ENCODE results near the gene CDH12.

The CDH12 gene

DNA sequence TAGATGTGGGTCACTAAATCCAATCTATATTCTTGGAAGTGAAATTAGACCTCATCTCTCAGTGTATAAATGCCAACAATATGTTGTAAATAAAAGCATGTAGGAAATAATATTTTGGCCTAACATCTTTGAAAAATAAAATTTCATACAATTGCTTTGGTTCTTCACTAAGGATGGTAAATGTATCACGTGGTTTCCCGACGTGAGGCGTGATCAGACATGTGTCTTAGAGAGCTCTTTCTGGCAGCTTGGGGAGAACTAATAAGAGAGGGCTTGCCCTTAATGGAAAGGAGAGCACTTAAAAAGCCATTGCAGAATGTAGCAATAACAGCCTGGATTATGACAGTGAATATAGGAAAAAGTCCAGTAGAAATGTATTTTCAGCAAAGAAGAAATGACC, 602.6 kb downstream of the CDH12 start:
- Histone ChIP-seq H3K27ac (replicated peaks) (no peak overlapping the region), H3K27me3 (ENCODE audit: insufficient read depth, poor library complexity, severe bottlenecking) (no peaks in the 10 kb centered on the region), H3K4me3 (replicated peaks; ENCODE audit: insufficient read depth, low read length) (no peak overlapping the region)
- TF ChIP-seq GABPA (IDR thresholded peaks at IDR 0.05; ENCODE audit: low read depth) (no peak), POLR2AphosphoS5 (IDR thresholded peaks at IDR 0.05; ENCODE audit: low read depth) (no peak), SPI1 (IDR thresholded peaks at IDR 0.05; ENCODE audit: borderline replicate concordance, low read depth) (no peak)
- TF ChIP-seq, protein P1, sequence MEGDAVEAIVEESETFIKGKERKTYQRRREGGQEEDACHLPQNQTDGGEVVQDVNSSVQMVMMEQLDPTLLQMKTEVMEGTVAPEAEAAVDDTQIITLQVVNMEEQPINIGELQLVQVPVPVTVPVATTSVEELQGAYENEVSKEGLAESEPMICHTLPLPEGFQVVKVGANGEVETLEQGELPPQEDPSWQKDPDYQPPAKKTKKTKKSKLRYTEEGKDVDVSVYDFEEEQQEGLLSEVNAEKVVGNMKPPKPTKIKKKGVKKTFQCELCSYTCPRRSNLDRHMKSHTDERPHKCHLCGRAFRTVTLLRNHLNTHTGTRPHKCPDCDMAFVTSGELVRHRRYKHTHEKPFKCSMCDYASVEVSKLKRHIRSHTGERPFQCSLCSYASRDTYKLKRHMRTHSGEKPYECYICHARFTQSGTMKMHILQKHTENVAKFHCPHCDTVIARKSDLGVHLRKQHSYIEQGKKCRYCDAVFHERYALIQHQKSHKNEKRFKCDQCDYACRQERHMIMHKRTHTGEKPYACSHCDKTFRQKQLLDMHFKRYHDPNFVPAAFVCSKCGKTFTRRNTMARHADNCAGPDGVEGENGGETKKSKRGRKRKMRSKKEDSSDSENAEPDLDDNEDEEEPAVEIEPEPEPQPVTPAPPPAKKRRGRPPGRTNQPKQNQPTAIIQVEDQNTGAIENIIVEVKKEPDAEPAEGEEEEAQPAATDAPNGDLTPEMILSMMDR (IDR thresholded peaks at IDR 0.05; ENCODE audit: insufficient read depth, low read length), result no peak
- TF ChIP-seq, protein P2, sequence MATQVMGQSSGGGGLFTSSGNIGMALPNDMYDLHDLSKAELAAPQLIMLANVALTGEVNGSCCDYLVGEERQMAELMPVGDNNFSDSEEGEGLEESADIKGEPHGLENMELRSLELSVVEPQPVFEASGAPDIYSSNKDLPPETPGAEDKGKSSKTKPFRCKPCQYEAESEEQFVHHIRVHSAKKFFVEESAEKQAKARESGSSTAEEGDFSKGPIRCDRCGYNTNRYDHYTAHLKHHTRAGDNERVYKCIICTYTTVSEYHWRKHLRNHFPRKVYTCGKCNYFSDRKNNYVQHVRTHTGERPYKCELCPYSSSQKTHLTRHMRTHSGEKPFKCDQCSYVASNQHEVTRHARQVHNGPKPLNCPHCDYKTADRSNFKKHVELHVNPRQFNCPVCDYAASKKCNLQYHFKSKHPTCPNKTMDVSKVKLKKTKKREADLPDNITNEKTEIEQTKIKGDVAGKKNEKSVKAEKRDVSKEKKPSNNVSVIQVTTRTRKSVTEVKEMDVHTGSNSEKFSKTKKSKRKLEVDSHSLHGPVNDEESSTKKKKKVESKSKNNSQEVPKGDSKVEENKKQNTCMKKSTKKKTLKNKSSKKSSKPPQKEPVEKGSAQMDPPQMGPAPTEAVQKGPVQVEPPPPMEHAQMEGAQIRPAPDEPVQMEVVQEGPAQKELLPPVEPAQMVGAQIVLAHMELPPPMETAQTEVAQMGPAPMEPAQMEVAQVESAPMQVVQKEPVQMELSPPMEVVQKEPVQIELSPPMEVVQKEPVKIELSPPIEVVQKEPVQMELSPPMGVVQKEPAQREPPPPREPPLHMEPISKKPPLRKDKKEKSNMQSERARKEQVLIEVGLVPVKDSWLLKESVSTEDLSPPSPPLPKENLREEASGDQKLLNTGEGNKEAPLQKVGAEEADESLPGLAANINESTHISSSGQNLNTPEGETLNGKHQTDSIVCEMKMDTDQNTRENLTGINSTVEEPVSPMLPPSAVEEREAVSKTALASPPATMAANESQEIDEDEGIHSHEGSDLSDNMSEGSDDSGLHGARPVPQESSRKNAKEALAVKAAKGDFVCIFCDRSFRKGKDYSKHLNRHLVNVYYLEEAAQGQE (IDR thresholded peaks at IDR 0.05; ENCODE audit: insufficient replicate concordance, low read depth), result no peak
- DNase-seq (ENCODE audit: low read depth in 1 of 2, low spot score in 1 of 2), result no peak

DNA sequence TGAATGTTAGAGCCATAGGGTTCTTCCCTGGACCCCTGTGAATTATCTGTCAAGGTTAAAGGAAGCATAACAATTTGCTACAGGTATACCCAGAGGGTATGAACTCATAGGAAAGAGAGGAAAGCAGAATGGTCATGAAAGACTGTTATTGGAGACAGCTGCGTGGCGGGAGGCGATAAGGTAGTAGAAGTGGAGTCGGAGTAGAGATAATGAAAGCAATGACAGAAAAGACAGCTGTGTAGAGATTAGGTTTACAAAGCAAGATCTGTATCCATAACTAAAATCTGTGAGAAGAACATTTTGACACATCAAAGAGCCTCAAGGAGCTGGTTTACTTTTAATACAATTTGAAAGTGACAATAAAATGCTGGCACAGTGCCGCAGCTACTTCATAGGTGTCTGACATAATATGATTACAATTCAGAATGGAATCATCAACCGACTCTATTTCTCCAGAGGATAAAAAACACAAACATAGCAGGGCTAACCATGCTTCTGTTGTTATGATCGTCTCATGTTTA, 603.9 kb downstream of the CDH12 start:
- Histone ChIP-seq H3K4me3 (replicated peaks; ENCODE audit: insufficient read depth, low read length) (no peak overlapping the region), H3K27ac (replicated peaks) (no peak overlapping the region), H3K27me3 (ENCODE audit: insufficient read depth, poor library complexity, severe bottlenecking) (no peaks in the 10 kb centered on the region)
- DNase-seq (ENCODE audit: low read depth in 1 of 2, low spot score in 1 of 2), result no peak
- TF ChIP-seq POLR2AphosphoS5 (IDR thresholded peaks at IDR 0.05; ENCODE audit: low read depth) (no peak), SPI1 (IDR thresholded peaks at IDR 0.05; ENCODE audit: borderline replicate concordance, low read depth) (no peak), GABPA (IDR thresholded peaks at IDR 0.05; ENCODE audit: low read depth) (no peak)
- TF ChIP-seq, protein P2 (IDR thresholded peaks at IDR 0.05; ENCODE audit: insufficient replicate concordance, low read depth), result no peak
- TF ChIP-seq, protein P1 (IDR thresholded peaks at IDR 0.05; ENCODE audit: insufficient read depth, low read length), result no peak

DNA sequence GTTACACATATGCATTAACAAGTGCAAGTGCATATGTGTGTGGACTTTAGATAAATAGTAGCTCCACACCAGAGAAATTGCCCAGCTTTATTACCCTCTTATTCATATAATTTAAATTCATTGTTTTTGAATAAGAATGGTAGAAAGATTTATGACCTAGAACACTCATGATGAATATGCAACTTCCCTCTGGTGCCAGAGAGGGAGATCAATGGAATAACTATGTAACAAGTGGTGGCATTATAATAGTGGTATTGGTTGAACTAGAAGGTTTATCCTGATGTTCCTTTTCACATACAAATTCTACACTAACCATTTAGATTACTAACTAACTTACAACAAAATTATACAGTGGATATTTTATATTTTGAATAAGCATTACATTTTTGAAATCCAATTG, 607.4 kb downstream of the CDH12 start:
- TF ChIP-seq, protein P1 (IDR thresholded peaks at IDR 0.05; ENCODE audit: insufficient read depth, low read length), result no peak
- no peak for TF ChIP-seq SPI1 (IDR thresholded peaks at IDR 0.05; ENCODE audit: borderline replicate concordance, low read depth)
- TF ChIP-seq, protein P2 (IDR thresholded peaks at IDR 0.05; ENCODE audit: insufficient replicate concordance, low read depth), result no peak
- TF ChIP-seq GABPA (IDR thresholded peaks at IDR 0.05; ENCODE audit: low read depth), result no peak
- no peak for TF ChIP-seq POLR2AphosphoS5 (IDR thresholded peaks at IDR 0.05; ENCODE audit: low read depth)
- no peak for DNase-seq (ENCODE audit: low read depth in 1 of 2, low spot score in 1 of 2)
- H3K4me3 ChIP-seq (replicated peaks; ENCODE audit: insufficient read depth, low read length), result no peak overlapping the region
- H3K27ac ChIP-seq (replicated peaks), result no peak overlapping the region
- no peaks in the 10 kb centered on the region for H3K27me3 ChIP-seq (ENCODE audit: insufficient read depth, poor library complexity, severe bottlenecking)
